SU-DHL-6 (cell line): Measurements from ENCODE around the gene NOVA2.

Experiments used
- H2AFZ ChIP-seq: fragments of 200-600 bp; sonication (generic); 2 replicates; pipeline ENCODE4 v1.6.1; 2014; ENCODE audit warnings: low read depth, mild to moderate bottlenecking, moderate library complexity, mixed read lengths, antibody characterized with exemption, low read length; ENCODE audit not compliant: severe bottlenecking
- H3F3A ChIP-seq: fragments of 200-600 bp; shearing (Covaris generic); 2 replicates; pipeline ENCODE4 v1.6.0; 2016; ENCODE audit warnings: antibody characterized with exemption, mild to moderate bottlenecking; ENCODE audit not compliant: insufficient read depth
- H3K27ac ChIP-seq: fragments of 200-600 bp; sonication (generic); 2 replicates; pipeline ENCODE4 v1.5.1; 2016; ENCODE audit warnings: low read depth, mild to moderate bottlenecking, low read length, moderate library complexity, mixed read lengths
- H3K27me3 ChIP-seq: fragments of 200-600 bp; sonication (generic), shearing (Covaris generic); 2 replicates; pipeline ENCODE4 v1.6.0; 2014; ENCODE audit warnings: mild to moderate bottlenecking, low read length
- H3K36me3 ChIP-seq: fragments of 200-600 bp; sonication (generic); 2 replicates; pipeline ENCODE4 v1.6.1; 2014; ENCODE audit warnings: mild to moderate bottlenecking, low read length, mixed read lengths
- H3K4me2 ChIP-seq: fragments of 300-600, 200-600 bp; shearing (Covaris generic), sonication (generic); 2 replicates; pipeline ENCODE4 v1.6.0; 2014; ENCODE audit warnings: low read length, low read depth, mild to moderate bottlenecking; ENCODE audit not compliant: poor library complexity, severe bottlenecking
- H3K4me3 ChIP-seq: fragments of 200-600 bp; sonication (generic); 2 replicates; pipeline ENCODE4 v1.5.1; 2014; ENCODE audit warnings: antibody characterized with exemption, low read length, mild to moderate bottlenecking, mixed read lengths; ENCODE audit not compliant: insufficient read depth, poor library complexity, severe bottlenecking
- H3K79me2 ChIP-seq: fragments of 200-600 bp; sonication (generic); 2 replicates; pipeline ENCODE4 v1.6.1; 2014; ENCODE audit warnings: mild to moderate bottlenecking, low read length, moderate library complexity; ENCODE audit not compliant: insufficient read depth
- H3K9ac ChIP-seq: fragments of 200-600 bp; sonication (generic); 2 replicates; pipeline ENCODE4 v1.7.0; 2014; ENCODE audit warnings: mild to moderate bottlenecking, low read length
- H3K9me2 ChIP-seq: fragments of 200-600 bp; sonication (generic); replicated peaks from 2 replicates; pipeline ENCODE4 v1.6.1; 2014; ENCODE audit warnings: low read length; ENCODE audit not compliant: insufficient read depth
- H3K9me3 ChIP-seq: fragments of 200-600 bp; sonication (generic); 2 replicates; pipeline ENCODE4 v1.6.1; 2014; ENCODE audit warnings: low read length, mixed read lengths; ENCODE audit not compliant: insufficient read depth
- H4K20me1 ChIP-seq: fragments of 200-600 bp; sonication (generic); 2 replicates; pipeline ENCODE4 v1.6.1; 2014; ENCODE audit warnings: low read depth, mild to moderate bottlenecking, antibody characterized with exemption, low read length, moderate library complexity, mixed read lengths
- CTCF ChIP-seq: fragments of 200-600 bp; sonication (generic); IDR thresholded peaks from one replicate; pipeline ENCODE4 v1.5.1; 2017; ENCODE audit warnings: antibody characterized with exemption, mild to moderate bottlenecking, low read length, moderate library complexity; ENCODE audit not compliant: insufficient read depth, poor library complexity, severe bottlenecking
- EZH2phosphoT487 ChIP-seq: fragments of 200-600 bp; sonication (generic), shearing (Covaris generic); conservative IDR thresholded peaks from 2 replicates; pipeline ENCODE4 v1.6.1; 2018; ENCODE audit warnings: mild to moderate bottlenecking, antibody characterized with exemption, low read length, moderate library complexity, mixed read lengths

Gene NOVA2

DNA sequence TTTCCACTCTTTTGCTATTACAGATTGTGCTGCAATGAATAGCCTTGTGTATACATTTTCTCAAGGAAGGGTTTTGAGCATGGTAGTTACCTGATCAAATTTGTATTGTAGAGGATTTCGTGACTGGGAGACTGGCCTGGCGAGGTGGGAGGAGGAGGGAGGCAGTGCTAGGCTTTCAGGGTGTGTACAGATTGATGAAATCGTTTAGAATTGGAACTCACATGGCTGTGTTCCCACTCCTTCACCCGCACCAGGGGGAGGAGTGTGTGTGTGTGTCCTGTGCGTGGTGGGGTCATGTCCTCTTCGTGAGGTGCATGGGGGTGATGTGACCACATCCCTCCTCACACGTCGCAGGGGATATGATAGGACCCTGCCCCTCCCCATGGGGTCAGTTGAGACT is 40.9 kb upstream of the NOVA2 start:
- Histone ChIP-seq H3K9me2 (no peaks in the 10 kb centered on the region), H3K27me3 (no peaks in the 10 kb centered on the region), H3K9ac (no peak overlapping the region), H3F3A (peaks cover 9% of the 10 kb centered on the region), H3K4me3 (no peak overlapping the region), H3K36me3 (no peaks in the 10 kb centered on the region), H2AFZ (no peak overlapping the region), H3K9me3 (no peaks in the 10 kb centered on the region), H3K4me2 (no peak overlapping the region), H3K79me2 (no peaks in the 10 kb centered on the region), H3K27ac (no peak overlapping the region), H4K20me1 (no peaks in the 10 kb centered on the region)
- TF ChIP-seq CTCF (no peak), EZH2phosphoT487 (no peak)

GRCh38 chr19:46009530-46010510 is 36.2 kb upstream of the NOVA2 start:
- H3K4me3 ChIP-seq: no peak overlapping the region
- H3K9me3 ChIP-seq: no peaks in the 10 kb centered on the region
- no peaks in the 10 kb centered on the region for H3K36me3 ChIP-seq
- no peaks in the 10 kb centered on the region for H3K9me2 ChIP-seq
- H3K27me3 ChIP-seq: no peaks in the 10 kb centered on the region
- TF ChIP-seq EZH2phosphoT487: no peak
- peak; percentile 95 for TF ChIP-seq CTCF
- H4K20me1 ChIP-seq: no peaks in the 10 kb centered on the region
- H3K79me2 ChIP-seq: no peaks in the 10 kb centered on the region
- peaks cover 9% of the 10 kb centered on the region for H3F3A ChIP-seq
- no peak overlapping the region for H2AFZ ChIP-seq
- no peak overlapping the region for H3K27ac ChIP-seq
- no peak overlapping the region for H3K4me2 ChIP-seq
- no peak overlapping the region for H3K9ac ChIP-seq

- Histone ChIP-seq H3K27me3 (no peaks in the 10 kb centered on the region), H3K79me2 (no peaks in the 10 kb centered on the region), H3K4me3 (no peak overlapping the region), H3K4me2 (no peak overlapping the region), H3K9me3 (no peaks in the 10 kb centered on the region), H3F3A (0 out of 2 replicates have a peak, but pooled peaks cover 2% of the 10 kb centered on the region), H3K27ac (no peak overlapping the region), H2AFZ (no peak overlapping the region), H3K9me2 (no peaks in the 10 kb centered on the region), H4K20me1 (no peaks in the 10 kb centered on the region), H3K36me3 (no peaks in the 10 kb centered on the region), H3K9ac (no peak overlapping the region)
- TF ChIP-seq CTCF (no peak), EZH2phosphoT487 (no peak)
Measured at GRCh38 chr19:46006411-46006810, 32.7 kb upstream of the NOVA2 start.
